Mesenteric fat pad (tissue), 1 donor: Measurements from ENCODE around the gene LRIG1. TPM values are rescaled to one million over a fixed set of nuclear protein-coding genes. Genes with fewer than 3 reads are reported as not detected.

Experiments
- DNase-seq: peaks from one replicate; pipeline ENCODE4 v3.0.0-alpha.2; 2020; ENCODE audit warnings: low spot score
- total RNA-seq: library from RNA; stranded (reverse); fragmentation: NEBNext Ultra II Directional; extraction: Animal tissue kit (Norgen Biotek cat#: 25700); gene quantifications from one replicate; pipeline ENCODE4 v1.2.1, GENCODE V29; 2021
- donor health status: DM: yes; HTN: yes; CAD: no.

Gene LRIG1
- total RNA-seq, 1 donor from 2014 or later: 25.2 TPM

DNA sequence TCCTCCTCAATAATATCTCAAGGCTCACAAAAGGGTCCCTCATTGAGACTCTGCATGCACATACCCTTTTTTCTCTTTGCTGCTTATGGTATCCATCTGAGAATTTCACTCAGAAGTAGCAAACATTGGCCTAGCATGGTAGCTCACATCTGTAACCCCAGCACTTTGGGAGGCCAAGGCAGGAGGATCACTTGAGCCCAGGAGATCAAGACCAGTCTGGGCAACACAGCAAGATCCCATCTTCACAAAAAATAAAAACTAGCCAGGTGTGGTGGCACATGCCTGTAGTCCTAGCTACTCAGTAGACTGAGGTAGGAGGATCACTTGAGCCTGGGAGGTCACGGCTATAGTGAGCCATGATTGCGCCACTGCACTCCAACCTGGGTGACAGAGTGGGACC, 11.7 kb downstream of the LRIG1 start:
- no peak for DNase-seq

DNA sequence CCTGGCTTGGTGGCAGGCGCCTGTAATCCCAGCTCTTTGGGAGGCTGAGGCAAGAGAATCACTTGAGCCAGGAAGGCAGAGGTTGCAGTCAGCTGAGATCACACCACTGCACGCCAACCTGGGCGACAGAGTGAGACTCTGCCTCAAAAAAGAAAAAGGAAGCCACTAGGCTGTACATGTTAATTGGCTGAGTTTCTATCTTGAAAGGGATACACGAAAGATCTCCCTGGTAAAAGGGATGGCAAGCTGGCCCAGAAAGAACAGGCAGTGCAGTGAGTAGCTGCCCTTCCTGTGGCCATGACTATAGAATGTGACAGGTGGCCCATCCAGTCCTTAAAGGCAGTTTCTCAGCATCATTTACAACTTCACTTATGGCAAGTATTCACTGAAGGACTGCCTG, 12.3 kb downstream of the LRIG1 start:
- no peak for DNase-seq

DNA sequence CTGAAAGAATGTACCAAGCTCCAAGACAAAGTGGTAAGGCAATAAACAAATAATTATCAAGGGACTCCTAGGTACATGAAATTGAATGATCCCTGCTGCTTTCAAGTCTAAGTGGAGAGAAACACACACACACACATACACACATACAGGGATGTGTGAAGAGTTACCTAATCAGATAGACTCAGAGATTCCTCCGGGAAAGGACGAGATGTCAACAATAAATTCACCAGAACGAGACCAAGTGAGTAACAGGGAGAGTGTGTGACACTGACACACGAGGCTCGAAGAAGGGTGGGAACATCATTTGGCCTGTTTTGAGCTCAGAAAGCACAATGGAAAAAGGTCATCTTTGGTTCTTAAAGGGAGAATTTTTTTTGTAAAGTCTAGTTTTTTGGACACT, 13.4 kb downstream of the LRIG1 start:
- DNase-seq: no peak

DNA sequence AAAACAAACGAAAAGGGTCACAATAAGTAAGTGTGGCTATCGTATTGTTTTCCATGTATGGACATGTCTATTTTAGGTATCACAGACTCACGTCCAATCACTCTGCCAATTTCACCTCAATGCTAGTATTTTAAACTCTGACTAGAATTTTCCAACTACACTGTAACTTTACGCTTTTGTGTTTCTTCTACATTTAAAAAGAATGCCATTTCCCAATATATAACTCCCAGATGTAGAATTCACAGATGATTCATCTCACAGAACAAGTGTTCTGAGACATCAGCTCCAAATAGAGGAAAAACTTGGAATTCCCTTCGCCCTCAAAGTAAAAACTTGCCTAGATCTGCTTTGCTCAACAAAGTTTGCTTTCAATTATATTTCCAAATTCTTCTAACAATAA, 14.2 kb downstream of the LRIG1 start:
- no peak for DNase-seq

DNA sequence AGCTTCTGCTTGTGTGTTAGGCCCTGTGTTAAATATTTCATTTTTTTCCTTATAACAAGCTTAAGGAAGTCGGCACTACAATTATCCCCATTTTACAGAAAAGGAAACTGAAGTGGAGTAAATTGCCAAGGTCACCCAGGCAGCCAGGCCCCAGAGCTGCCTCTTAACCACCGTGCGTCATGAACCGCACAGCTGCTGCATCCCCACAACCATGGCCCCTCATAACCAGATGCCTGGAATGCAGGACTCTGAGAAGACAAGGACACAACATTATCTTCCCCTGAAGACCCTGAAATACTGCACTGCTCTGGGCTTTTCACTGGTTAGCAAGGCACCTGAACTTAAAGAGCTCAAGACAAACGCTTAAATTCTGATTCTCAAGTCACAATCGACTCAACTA, 14.6 kb downstream of the LRIG1 start:
- DNase-seq: no peak

DNA sequence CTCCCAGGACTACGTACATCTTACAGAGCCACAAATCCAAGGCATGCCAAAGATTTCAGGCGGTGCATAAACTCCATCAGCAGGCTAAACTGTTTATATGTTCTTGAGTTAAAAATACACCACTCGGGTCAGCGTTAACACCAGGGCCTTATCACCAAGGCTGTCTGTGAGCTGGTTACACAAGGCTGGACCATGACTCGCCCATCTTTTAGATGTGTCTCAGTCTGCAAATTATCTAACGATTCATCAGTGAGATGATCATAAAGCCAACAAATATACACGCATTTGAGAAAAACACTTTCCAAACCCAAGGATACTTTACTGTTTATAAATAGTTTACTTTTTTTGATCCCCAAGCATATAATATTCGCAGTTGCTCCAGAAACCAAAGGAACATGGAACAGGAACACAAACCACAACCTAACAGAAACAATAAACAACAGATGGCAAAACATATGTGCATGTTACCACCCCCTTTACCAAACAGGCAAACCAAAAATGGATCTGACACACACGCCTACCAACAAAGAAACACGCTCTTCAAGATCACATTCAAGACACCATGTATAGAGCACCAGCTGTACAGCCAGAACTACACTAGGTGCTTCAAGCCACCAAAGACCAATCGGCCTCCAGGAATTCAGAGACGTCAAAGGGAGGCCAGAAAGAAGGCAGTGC, 15.4 kb downstream of the LRIG1 start:
- DNase-seq: no peak

DNA sequence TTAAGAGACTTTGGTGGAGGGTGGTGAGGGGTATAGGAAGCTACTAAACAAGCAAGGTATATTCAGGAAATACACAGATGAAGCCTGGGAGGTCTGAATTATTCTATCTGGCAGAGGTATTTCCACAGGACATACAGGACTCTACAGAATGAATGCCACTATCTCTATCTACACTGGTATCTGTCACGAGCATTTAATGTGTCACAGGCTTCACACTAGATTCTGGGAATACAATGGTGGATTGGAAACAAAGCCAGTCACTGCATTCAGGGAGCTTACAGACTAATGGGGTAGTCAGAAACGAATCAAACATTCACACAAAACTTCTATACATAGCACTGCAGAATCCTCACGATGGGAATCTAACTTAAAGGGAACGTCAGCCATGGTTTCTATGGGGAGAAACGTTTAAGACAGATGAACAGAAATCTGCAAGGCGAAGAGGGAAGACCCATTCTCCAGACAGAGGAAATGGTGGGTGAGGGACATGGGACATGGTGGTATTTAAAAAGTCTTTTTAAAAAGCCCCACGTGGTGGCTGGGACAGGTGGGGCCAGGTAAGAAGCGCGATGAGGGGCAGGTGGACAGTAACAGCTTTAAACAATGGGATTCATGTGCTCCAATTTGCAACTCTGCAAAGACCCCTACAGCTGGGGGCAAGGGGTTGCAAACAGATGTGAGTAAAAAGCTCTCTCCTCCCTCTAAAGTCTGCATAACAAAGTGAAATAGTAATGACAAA, 16.5 kb downstream of the LRIG1 start:
- DNase-seq: no peak

DNA sequence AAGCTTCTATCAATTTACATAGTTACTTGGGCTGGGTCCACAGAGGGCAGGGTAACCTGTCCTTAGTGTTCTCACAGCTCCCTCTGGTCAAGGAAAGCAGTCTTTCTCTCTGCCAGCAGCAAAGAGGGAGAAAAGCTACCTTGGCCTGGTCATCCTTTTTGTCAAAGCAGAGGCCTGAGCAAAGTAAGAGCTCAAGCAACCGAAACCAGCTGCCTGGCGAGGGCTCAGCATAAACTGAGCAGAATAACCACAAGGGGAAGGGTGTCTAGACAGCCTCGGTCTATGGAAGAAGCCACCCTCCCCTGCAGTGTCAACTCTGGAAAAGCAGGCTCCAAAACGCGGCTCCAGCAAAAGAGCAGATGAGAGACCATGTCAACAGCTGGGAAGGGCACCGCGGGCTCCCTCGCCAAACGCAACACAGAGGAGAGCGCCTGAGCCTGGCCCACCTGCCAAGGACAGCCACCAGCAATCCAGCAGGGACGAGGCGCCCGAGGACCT, 17.4 kb downstream of the LRIG1 start:
- no peak for DNase-seq

DNA sequence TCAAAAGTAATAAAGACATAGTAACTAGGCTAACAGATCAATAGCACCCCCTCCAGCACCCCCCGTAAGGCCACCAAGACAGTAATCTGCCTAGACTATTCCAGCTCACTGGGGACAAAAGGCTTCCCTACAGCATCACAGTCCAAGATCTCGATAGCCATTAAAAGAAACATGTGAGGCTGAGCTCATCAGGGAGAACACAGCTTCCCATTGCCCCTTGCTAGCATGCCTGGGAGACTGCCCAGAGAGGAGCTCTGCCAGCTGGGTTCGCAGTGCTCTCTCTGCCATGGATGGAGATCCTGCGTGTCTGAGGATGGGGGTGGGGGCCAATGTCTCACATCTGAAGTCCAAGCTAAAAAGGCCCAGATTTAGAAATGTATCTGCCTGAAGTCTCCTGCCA, 17.8 kb downstream of the LRIG1 start:
- no peak for DNase-seq

DNA sequence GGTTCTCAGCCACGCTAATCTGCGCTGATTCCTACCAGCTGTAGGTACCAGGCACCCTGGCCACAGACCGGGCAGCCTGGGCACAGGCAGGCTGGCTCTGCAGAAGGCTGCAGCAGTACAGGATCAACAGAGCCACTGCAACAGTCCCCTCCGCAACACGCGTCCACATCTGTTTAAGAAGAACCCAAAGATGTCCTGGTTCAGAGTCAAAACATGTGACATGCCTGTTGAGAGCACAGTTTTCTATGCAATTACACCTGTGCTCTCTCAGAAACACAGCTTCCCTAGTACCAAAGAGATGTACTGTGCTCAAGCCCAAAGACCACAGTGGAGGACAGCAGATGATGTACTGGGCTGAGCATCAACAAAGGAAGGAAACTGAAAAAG, 18.8 kb downstream of the LRIG1 start:
- no peak for DNase-seq

DNA sequence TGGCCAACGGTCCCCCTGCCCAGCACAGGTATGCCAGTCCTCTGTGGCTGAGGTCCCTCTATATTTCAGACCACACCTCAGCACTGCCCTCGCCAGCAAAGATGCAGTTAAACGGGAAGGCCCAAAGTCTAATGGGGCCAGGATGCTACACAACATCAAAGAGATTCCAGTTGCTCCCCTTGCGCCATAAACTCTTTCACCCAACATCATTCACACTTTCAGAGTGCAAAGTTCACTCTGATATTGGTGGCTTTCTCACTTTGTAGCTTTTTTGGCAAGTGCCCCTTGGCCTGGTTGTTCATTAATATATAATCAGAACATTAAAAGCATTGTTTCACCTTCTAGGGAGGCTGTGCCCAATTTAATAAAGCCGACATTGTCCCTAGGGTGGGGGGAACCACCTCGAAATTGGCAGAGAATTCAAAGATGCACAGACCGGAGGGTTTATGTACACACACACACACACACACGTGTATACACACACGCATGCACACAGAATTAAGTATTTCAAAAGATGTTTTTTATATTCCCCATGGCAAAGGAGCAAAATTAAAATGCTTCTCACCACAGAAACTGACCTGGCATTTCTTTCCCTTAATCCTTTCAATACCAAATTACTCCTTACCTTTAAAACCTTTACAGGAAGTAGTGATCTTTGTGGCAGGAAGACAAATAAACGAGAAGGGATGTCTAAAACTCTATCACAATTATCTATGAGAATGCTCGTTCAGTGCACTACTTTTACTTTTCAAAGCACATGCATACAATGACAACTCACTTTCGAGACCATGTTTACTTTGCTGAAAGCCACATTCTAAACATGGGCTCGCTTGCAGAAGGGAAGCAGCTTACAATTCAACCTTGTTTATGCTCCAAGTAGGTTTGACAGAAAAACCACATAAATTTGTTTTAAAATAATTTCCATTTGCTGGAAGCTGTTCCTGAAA, 19.5 kb downstream of the LRIG1 start:
- DNase-seq: no peak

DNA sequence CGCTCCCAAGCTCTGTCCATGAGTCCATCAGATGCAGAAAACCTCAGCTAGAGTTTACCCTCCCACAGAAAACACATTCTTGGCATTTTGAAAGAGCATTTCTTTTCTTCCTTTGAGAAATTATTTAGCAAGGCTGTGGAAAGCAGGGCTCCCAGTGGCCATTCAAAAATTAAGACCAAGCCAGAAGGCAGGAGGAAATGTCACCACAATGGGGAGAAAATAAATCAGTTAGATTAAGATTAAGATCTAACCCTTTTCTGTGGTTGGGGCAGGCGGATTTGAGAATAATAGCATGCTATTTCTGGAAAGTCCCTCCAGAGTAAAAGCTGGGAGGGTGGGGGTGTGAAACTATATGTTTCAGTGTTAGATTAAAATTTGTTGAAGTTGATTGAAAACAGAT, 20.2 kb downstream of the LRIG1 start:
- DNase-seq: no peak

DNA sequence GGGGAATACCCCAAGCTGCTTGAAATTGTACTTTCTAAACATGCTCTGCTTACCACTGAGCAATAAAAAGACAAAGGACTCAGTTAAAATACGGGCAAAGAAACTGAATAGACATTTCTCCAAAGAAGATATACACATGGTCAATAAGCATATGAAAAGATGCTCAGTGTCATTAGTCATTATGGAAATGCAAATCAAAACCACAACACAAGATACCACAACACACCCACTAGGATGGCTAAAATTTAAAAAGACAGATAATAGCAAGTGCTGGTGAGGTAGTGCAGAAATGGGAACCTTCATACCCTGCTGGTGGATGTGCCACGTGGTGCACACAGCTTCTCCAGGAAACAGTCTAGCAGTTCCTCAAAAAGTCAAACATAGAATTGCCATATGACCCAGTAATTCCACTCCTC, 21.3 kb downstream of the LRIG1 start:
- DNase-seq: no peak

DNA sequence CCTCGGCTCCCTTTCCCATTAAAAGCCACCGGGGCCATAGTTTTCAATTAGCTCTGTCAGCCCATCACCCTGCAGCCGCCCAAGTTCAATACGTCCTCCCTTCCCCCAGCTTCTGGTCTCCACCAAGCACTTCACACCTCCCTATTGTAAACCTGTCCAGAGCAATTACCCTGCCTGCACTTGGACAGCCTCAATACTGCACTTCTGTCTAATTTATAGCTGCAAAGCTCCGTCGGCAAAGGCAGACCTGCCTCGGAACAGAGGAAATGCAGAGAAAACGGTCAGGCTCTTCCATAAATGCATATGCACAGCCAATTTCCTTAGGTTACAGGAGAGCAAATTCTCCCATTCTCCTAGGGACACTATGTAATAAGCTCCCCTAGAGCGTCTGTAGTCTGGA, 21.9 kb downstream of the LRIG1 start:
- DNase-seq: no peak

DNA sequence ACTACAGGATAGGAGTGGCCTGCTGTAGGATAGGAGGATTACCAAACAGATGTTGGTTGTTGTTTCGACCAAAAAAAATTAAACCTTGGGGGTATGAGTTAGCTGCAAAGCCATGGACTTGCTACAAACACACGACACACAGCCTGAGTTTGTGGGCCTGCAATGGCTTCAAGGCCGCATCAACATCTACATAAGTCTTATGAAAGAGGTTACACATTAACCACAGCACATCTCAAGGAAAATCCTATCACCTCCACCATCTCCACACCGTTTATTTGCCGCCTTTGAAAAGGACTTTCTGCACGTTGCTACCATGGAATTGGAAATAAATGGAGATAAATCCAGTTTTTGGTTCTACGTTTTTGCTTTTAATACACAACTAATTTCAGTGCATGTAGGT, 23.0 kb downstream of the LRIG1 start:
- DNase-seq: no peak

DNA sequence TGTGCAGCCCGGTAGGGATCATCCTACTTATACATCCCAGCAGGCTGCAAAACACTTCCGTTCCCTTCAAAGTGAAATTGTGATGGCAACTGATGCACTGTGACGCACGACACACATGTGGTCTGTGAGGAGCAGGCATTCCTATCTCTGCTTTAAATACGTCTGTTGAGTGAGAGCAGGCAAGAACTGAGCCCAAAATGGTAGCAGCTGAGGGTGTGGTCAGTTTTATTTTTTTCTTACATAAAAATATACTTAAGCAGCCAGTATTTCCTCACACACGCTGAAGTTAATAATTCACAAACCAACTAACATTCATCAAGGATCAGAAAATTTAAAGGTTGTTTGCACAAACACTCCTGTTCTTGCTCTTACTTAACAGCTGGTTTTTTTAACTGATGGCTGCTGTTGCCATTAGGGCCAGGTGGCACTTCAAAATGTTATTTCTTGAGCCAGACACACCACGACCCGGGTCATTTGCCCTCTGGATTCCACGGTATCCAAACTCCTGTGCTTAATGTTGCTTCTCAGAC, 23.9 kb downstream of the LRIG1 start:
- no peak for DNase-seq

DNA sequence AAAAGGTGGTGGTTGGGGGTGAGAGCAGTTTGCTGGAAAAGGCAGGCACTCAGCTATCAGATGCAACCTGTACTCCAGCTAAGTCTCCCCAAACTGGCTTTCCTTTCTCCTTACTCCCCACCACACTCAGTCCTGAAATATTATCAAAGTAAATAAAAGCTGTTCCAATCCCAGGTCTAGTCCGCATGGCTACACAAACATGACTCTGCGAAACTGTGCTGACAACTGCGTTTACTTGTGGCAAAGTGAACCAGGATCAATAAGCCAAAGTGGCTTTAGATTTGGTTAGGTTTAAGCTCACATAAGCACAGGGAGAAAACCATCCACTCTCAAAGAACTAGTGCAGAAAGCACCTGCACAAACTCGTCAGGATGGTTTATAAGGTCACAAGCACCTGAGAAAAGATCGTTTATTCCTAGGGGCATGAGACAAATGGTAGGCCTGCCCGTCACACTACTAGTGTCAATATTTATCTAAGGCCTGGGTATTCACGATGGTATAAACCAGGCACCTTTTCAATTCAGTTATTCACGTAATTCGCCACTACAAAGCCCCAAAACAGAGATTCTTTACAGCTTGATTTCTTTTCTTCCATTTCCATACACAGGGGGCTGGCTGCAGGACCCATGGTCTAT, 25.3 kb downstream of the LRIG1 start:
- DNase-seq: no peak

DNA sequence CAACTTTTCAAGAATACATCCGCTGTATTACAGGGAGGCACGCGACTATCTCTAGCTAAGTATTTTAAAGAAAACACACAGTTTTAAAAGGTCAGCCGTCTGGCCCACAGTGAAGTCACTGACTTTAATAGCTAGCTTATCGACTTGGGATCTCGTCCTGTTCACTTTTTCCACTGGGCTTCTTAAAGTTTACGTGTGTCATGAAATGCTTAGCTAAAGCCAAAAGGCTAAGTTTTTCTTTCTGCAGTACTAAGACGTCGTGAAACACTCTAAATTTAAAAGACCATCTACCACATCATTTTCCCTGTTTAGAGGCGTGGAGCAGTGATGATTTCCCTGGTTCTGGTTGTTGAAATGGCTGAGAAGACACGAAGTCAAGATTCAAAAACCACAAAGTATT, 27.1 kb downstream of the LRIG1 start:
- no peak for DNase-seq

DNA sequence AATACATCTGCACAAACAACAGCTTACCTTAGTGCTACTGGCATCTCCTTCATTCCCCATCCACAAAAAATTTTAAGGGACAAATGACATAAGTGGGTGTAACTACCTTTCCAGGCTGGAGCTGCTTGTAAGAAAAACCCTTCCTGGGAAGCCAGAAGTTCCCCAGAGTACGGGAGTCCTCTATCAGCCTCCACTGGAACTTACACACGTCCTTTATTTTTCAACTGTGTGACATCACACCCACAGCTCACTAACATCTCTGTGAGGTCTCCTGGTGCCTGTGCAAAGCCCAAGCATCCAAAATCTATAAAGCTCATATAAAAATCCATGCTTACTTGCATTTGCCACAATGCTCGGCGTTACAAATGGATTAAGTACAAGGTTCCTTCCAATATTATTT, 27.6 kb downstream of the LRIG1 start:
- no peak for DNase-seq

DNA sequence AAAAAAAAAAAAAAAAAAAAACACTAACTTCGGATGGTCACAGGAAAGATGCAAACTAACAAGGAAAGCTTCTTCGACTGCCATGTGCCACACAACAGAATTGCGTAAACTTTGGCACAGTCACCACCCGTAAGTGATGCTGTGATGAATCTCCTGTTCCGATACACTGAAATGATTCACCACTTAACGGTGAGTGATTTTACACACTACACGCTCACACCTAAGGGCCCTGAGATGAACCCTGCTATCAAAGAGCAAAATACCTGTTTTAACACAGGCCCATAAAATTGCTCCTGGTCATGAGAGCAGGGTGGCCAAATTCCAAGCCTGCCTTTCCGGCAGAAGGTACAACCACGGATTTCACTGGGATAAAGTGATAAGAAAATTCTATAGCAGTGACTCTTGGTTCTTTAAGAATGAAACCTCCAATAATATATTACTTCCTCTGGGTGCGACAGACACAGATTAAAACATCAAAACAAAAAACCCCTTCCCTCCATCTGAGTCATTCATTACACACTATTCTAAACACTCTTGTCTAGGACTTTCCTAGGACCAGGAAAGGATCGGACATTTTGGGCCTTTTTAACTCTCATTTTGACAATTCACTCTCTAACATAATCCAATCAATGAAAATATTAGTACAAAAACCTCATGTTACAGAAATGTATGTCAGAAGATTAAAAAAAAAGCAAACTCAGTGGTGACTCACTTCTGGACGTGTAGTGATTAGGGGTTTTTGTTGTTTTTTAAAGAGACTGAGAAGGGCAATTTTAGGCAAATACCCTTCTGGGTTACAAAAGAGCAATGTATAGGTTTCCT, 28.3 kb downstream of the LRIG1 start:
- DNase-seq: no peak
